ENCODE results near the gene RAB7A.

DNA sequence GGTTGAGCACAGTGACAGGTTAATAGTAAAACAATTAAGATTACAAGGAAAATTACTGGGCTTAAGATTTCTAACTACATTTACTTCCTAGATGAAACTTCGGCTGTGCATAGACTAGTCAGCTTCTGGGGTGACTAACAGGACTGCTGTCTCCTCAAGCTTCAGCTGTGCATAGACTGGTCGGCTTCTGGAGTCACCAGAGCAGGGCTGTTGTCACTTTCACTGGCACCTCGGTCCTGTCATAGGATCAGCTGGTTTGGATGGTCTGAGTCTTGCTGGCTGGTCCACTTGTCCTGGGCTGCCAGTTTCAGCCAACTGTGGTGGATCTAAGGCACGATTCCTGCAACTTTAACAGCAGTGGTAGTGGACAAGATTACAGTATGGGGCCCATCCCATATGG, 129.6 kb downstream of the RAB7A start:
- TF ChIP-seq, protein P1, sequence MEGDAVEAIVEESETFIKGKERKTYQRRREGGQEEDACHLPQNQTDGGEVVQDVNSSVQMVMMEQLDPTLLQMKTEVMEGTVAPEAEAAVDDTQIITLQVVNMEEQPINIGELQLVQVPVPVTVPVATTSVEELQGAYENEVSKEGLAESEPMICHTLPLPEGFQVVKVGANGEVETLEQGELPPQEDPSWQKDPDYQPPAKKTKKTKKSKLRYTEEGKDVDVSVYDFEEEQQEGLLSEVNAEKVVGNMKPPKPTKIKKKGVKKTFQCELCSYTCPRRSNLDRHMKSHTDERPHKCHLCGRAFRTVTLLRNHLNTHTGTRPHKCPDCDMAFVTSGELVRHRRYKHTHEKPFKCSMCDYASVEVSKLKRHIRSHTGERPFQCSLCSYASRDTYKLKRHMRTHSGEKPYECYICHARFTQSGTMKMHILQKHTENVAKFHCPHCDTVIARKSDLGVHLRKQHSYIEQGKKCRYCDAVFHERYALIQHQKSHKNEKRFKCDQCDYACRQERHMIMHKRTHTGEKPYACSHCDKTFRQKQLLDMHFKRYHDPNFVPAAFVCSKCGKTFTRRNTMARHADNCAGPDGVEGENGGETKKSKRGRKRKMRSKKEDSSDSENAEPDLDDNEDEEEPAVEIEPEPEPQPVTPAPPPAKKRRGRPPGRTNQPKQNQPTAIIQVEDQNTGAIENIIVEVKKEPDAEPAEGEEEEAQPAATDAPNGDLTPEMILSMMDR (IDR thresholded peaks at IDR 0.05): no peak
- TF ChIP-seq POLR2AphosphoS5 (IDR thresholded peaks at IDR 0.05) (no peak), POLR2A (IDR thresholded peaks at IDR 0.05) (no peak)

All from stomach (tissue), 4 donors.